Liver (tissue), 3 donors: ENCODE results near the gene SLIT1.

Source experiments
- CTCF ChIP-seq: fragments of 150-350 bp; IDR thresholded peaks from 2 replicates; pipeline ENCODE4 v1.5.1; 2017; ENCODE audit warnings: improper control_type of control experiment, low read depth, low read length; ENCODE audit not compliant: missing input control
- MAX ChIP-seq: IDR thresholded peaks from 2 replicates; pipeline ENCODE4 v1.6.1; 2016; ENCODE audit warnings: antibody characterized with exemption
- RAD21 ChIP-seq, 2 donors: IDR thresholded peaks; 2 replicates each; pipeline ENCODE4 v1.6.1; 2016; ENCODE audit warnings: antibody characterized with exemption in 2 of 2, mild to moderate bottlenecking in 2 of 2
- YY1 ChIP-seq: IDR thresholded peaks from 2 replicates; pipeline ENCODE4 v1.6.1; 2016; ENCODE audit warnings: antibody characterized with exemption, mild to moderate bottlenecking
- donor health status: healthy.
- donor health status: healthy.

GRCh38 chr10:97174941-97175340 lies 10.8 kb downstream of the SLIT1 start:
- no peak for TF ChIP-seq YY1
- no peak for TF ChIP-seq CTCF
- TF ChIP-seq RAD21 (IDR thresholded peaks at IDR 0.05): no peak
- no peak for TF ChIP-seq MAX
